Measurements from ENCODE around the gene RHOV. TPM values are rescaled to one million over a fixed set of nuclear protein-coding genes. Genes with fewer than 3 reads are reported as not detected.

The RHOV gene
- polyA plus RNA-seq, 1 donor from 2014 or later = 2.8 TPM

DNA sequence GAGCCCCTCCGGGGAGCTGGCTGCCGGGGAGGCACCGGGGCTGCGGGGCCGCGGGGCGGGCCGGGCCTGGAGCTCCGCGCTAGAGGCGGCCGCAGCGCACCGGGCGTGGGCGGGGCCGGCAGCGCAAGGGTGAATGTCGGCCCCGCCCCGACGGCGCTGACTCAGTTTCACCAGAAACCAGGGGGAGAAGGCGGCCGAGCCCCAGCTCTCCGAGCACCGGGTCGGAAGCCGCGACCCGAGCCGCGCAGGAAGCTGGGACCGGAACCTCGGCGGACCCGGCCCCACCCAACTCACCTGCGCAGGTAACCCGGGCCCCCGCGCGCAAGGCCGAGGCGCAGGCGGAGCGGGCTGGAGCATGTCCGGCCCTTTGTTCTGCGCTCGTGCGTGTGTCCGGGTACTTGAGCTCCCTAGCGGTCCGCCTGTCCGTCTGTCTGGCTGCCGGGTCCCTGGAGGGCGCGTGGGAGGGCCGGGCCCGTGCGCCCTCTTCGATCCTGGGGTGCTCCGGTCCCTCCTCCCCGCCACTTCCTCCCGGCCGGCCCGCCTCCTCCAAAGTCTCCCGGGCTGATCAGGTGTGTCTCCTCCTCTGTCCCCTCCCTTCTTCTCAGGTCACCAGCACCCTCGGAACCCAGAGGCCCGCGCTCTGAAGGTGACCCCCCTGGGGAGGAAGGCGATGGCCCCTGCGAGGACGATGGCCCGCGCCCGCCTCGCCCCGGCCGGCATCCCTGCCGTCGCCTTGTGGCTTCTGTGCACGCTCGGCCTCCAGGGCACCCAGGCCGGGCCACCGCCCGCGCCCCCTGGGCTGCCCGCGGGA is 29.9 kb downstream of the RHOV start, which contains the start of gene SPINT1:
Gene SPINT1, plus strand, starts transcription at position 164 of the 811 bp plus-strand sequence. Its CDS starts 507 bp downstream, at position 671.
- no peak within 1 kb of the TSS for H3K27ac ChIP-seq (ENCODE audit: low read length)
- H3K36me3 ChIP-seq (ENCODE audit: insufficient read depth, low read length) = no peaks in the 10 kb centered on the region
- peaks cover 60% of the 10 kb centered on the region for H3K27me3 ChIP-seq (ENCODE audit: insufficient read depth, low read depth, low read length)
- no peak within 1 kb of the TSS for H3K4me2 ChIP-seq (ENCODE audit: low read length)
- no peaks in the 10 kb centered on the region for H3F3A ChIP-seq (ENCODE audit: insufficient read depth, low read length, poor library complexity, severe bottlenecking)
- H3K9me2 ChIP-seq (ENCODE audit: insufficient read depth, low read length) = no peaks in the 10 kb centered on the region
- no peaks in the 10 kb centered on the region for H4K20me1 ChIP-seq (ENCODE audit: insufficient read depth)
- TF ChIP-seq MXI1 (conservative IDR thresholded peaks at IDR 0.05; ENCODE audit: poor library complexity, severe bottlenecking) (no peak), EZH2 (IDR thresholded peaks at IDR 0.05; ENCODE audit: borderline replicate concordance, insufficient read depth, low read length, poor library complexity, severe bottlenecking) (peak; percentile 27), POLR2AphosphoS5 (IDR thresholded peaks at IDR 0.05) (no peak)
- no peak within 1 kb of the TSS for H3K9ac ChIP-seq (ENCODE audit: low read length)
- H3K4me3 ChIP-seq (ENCODE audit: low read length) = peak within 1 kb of the TSS; percentile 62
- H3K79me2 ChIP-seq (replicated peaks; ENCODE audit: insufficient read depth, low read length) = no peaks in the 10 kb centered on the region
- H3K9me3 ChIP-seq (ENCODE audit: low read length) = no peaks in the 10 kb centered on the region
- H2AFZ ChIP-seq (ENCODE audit: low read depth, low read length) = no peak within 1 kb of the TSS

GRCh38 chr15:40843261-40843884 is 30.7 kb downstream of the RHOV start:
- H3K9me2 ChIP-seq (ENCODE audit: insufficient read depth, low read length) = no peaks in the 10 kb centered on the region
- no peaks in the 10 kb centered on the region for H3K36me3 ChIP-seq (ENCODE audit: insufficient read depth, low read length)
- no peak overlapping the region for H2AFZ ChIP-seq (ENCODE audit: low read depth, low read length)
- no peaks in the 10 kb centered on the region for H3F3A ChIP-seq (ENCODE audit: insufficient read depth, low read length, poor library complexity, severe bottlenecking)
- peak overlapping the region; percentile 30 for H3K4me3 ChIP-seq (ENCODE audit: low read length)
- no peaks in the 10 kb centered on the region for H3K9me3 ChIP-seq (ENCODE audit: low read length)
- TF ChIP-seq EZH2 (IDR thresholded peaks at IDR 0.05; ENCODE audit: borderline replicate concordance, insufficient read depth, low read length, poor library complexity, severe bottlenecking) = peak; percentile 32
- no peak for TF ChIP-seq CTCF (IDR thresholded peaks at IDR 0.05; ENCODE audit: poor library complexity, severe bottlenecking)
- TF ChIP-seq MXI1 (conservative IDR thresholded peaks at IDR 0.05; ENCODE audit: poor library complexity, severe bottlenecking) = no peak
- TF ChIP-seq RAD21 (conservative IDR thresholded peaks at IDR 0.05) = no peak
- H4K20me1 ChIP-seq (ENCODE audit: insufficient read depth) = no peaks in the 10 kb centered on the region
- no peak overlapping the region for H3K9ac ChIP-seq (ENCODE audit: low read length)
- H3K27ac ChIP-seq (ENCODE audit: low read length) = no peak overlapping the region
- H3K4me2 ChIP-seq (ENCODE audit: low read length) = no peak overlapping the region
- H3K79me2 ChIP-seq (replicated peaks; ENCODE audit: insufficient read depth, low read length) = no peaks in the 10 kb centered on the region
- peaks cover 60% of the 10 kb centered on the region for H3K27me3 ChIP-seq (ENCODE audit: insufficient read depth, low read depth, low read length)

- peaks cover 59% of the 10 kb centered on the region for H3K27me3 ChIP-seq (ENCODE audit: insufficient read depth, low read depth, low read length)
- H3F3A ChIP-seq (ENCODE audit: insufficient read depth, low read length, poor library complexity, severe bottlenecking) = no peaks in the 10 kb centered on the region
- H3K9me3 ChIP-seq (ENCODE audit: low read length) = no peaks in the 10 kb centered on the region
- H3K36me3 ChIP-seq (ENCODE audit: insufficient read depth, low read length) = no peaks in the 10 kb centered on the region
- no peak overlapping the region for H3K27ac ChIP-seq (ENCODE audit: low read length)
- H3K9ac ChIP-seq (ENCODE audit: low read length) = no peak overlapping the region
- H3K79me2 ChIP-seq (replicated peaks; ENCODE audit: insufficient read depth, low read length) = no peaks in the 10 kb centered on the region
- no peaks in the 10 kb centered on the region for H3K9me2 ChIP-seq (ENCODE audit: insufficient read depth, low read length)
- no peak overlapping the region for H3K4me2 ChIP-seq (ENCODE audit: low read length)
- no peak for TF ChIP-seq EZH2 (IDR thresholded peaks at IDR 0.05; ENCODE audit: borderline replicate concordance, insufficient read depth, low read length, poor library complexity, severe bottlenecking)
- H2AFZ ChIP-seq (ENCODE audit: low read depth, low read length) = no peak overlapping the region
- no peak overlapping the region for H3K4me3 ChIP-seq (ENCODE audit: low read length)
- H4K20me1 ChIP-seq (ENCODE audit: insufficient read depth) = no peaks in the 10 kb centered on the region
These were observed 32.3 kb downstream of the RHOV start for GRCh38 chr15:40841741-40842140.
